BLaER1 treated with 17β-estradiol and CSF1 and Interleukin-3, amounts not matched to agents 10 nM and 100 nM (cell line): ENCODE measurements around the gene RNF213.
"Not testable (repeated sequence)": the region's sequence is repeated elsewhere in the genome, so short reads cannot be mapped to it uniquely, and the experiment has no call there.

Experiments used
- H3K27ac ChIP-seq, 11 experiments: shearing (Covaris generic); formaldehyde crosslinking; 2 replicates each; pipeline ENCODE4 v1.8.1; 2022
- H3K27me3 ChIP-seq, 11 experiments: shearing (Covaris generic); formaldehyde crosslinking; 2 replicates each; pipeline ENCODE4 v1.8.1; 2022
- H3K36me3 ChIP-seq, 11 experiments: shearing (Covaris generic); formaldehyde crosslinking; 2 replicates each; pipeline ENCODE4 v1.8.1; 2022
- H3K4me1 ChIP-seq, 10 experiments: shearing (Covaris generic); formaldehyde crosslinking; 2 replicates each; pipeline ENCODE4 v1.8.1; 2022
- H3K4me2 ChIP-seq, 11 experiments: shearing (Covaris generic); formaldehyde crosslinking; 2 replicates each; pipeline ENCODE4 v1.8.1; 2022
- H3K4me3 ChIP-seq, 10 experiments: shearing (Covaris generic); formaldehyde crosslinking; 2 replicates each; pipeline ENCODE4 v1.8.1; 2022
- H3K9ac ChIP-seq, 11 experiments: shearing (Covaris generic); formaldehyde crosslinking; 2 replicates each; pipeline ENCODE4 v1.8.1; 2022
- H3K9me3 ChIP-seq, 11 experiments: shearing (Covaris generic); formaldehyde crosslinking; replicated peaks in 1 of 11; 2 replicates each; pipeline ENCODE4 v1.8.1; 2022
- H4K20me1 ChIP-seq, 11 experiments: shearing (Covaris generic); formaldehyde crosslinking; 2 replicates each; pipeline ENCODE4 v1.8.1; 2022
- Cebpa-rat ChIP-seq, 11 experiments: shearing (Covaris generic); IDR thresholded peaks; 2 replicates each; pipeline ENCODE4 v1.8.1; 2022

The RNF213 gene

DNA sequence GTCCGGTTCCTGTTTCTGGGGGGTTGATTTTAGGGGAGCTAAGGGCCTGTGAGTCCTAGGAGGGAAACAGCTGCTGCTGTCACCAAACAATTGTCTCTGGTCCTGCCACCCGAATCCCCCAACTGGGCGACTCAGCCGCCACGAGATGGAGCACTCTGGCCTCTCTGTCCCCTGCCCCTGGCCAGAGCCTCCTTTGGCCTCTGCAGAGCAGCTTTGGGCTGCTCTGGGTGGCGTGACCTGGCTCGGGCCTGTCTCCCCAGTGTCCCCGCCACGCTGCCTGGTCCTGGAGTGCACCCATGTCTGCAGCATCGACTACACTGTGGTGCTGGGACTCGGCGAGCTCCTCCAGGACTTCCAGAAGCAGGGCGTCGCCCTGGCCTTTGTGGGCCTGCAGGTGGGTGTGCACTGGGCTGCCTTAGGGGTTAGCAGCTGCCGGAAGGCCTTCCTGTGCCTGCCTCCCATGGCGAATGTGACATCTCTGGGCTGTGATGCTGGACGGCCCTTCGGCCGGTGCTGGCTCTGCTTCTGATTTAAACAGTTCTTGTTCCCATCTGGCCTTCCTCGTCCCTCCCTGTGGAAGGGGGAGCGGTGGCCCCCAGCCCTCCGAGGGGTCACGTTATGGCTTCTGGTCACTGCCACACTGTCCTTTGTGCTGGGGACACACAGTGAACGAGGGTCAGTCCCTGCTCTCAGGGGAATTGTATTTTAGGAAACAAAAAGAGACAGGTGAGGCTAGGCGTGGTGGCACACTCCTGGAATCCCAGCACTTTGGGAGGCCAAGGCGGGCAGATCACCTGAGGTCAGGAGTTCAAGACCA is 11.6 kb upstream of the RNF213 start:
- peaks cover 0 to 67% (median 0%) of the 10 kb centered on the region in 11 experiments; a peak in 6 of 22 replicates for H3K36me3 ChIP-seq
- no peak overlapping the region for H3K4me2 ChIP-seq
- H3K4me1 ChIP-seq: peaks cover 17 to 26% (median 21%) of the 10 kb centered on the region in 10 experiments
- TF ChIP-seq Cebpa-rat (IDR thresholded peaks at IDR 0.05): no peak
- no peak overlapping the region for H3K27ac ChIP-seq
- no peaks in the 10 kb centered on the region for H3K27me3 ChIP-seq
- no peaks in the 10 kb centered on the region; a peak in 1 of 22 replicates for H4K20me1 ChIP-seq
- no peak overlapping the region for H3K4me3 ChIP-seq
- no peaks in the 10 kb centered on the region for H3K9me3 ChIP-seq
- H3K9ac ChIP-seq: no peak overlapping the region

DNA sequence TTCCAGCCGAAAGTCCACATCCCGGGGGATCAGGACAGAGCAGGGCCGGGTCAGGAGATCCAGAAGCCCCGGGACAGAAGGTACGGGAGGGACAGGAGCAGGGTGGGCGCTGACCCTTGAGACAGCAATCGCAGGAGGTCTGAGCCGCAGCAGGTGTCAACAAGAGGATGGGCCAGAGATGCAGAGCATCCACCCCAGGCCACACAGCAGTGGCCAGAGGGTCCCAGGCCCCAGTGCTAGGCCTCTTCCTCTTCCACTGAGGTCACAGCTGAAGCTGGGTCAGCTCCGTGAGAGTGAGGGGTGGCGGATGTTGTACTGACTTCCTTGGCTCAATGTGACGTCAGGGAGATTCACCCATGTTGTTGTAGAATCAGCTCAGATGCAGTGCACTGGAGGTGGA is 8.7 kb upstream of the RNF213 start:
- H3K4me1 ChIP-seq: peaks cover 21 to 46% (median 33%) of the 10 kb centered on the region in 10 experiments
- H3K9me3 ChIP-seq: no peaks in the 10 kb centered on the region
- H4K20me1 ChIP-seq: no peaks in the 10 kb centered on the region; a peak in 1 of 22 replicates
- no peak overlapping the region for H3K27ac ChIP-seq
- 0 out of 22 replicates have a peak overlapping the region, but pooled peaks of 1 of the 11 experiments have one; percentile 88 for H3K4me2 ChIP-seq
- H3K36me3 ChIP-seq: peaks cover 0 to 42% (median 0%) of the 10 kb centered on the region in 11 experiments; a peak in 4 of 22 replicates
- no peak overlapping the region for H3K4me3 ChIP-seq
- H3K9ac ChIP-seq: no peak overlapping the region; a peak in 1 of 22 replicates
- H3K27me3 ChIP-seq: no peaks in the 10 kb centered on the region
- TF ChIP-seq Cebpa-rat (IDR thresholded peaks at IDR 0.05): no peak

GRCh38 chr17:80252871-80253270 is 7.8 kb upstream of the RNF213 start:
- no peak for TF ChIP-seq Cebpa-rat (IDR thresholded peaks at IDR 0.05)
- H3K36me3 ChIP-seq: peaks cover 0 to 35% (median 0%) of the 10 kb centered on the region in 11 experiments; a peak in 4 of 22 replicates

DNA sequence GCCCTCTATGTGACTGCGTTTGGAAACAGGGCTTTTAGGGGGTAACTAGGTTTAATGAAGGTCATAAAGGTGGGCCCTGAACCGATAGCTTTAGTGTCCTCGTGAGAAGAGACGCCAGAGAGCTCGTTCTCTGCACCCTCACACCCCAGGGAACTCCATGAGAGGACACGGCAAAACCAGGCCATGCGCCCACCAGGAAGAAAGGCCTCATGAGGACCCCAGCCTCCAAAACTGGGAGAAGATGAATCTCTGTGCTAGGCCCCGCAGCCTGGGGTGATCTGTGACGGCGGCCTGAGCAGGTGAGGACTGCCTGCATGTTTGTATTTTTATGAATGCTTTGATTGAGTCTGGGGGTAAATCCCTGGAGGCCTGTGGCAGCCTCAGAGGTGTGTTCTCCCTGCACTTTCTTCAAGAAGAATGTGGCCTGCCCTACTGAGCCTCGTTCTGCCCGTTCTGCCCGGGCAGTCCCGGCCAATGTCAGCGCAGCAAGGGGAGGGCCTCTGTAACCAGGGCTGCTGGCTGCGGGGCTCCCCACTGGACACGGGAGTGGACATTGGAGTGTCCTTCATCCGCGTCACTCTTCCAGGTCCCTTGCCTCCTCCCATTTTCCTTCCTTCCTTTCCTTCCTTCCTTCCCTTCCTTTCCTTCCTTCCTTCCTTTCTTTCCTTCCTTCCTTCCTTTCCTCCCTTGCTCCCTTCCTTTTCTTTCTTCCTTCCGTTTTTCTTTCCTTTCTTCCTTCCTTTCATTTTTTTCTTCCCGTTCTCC is 6.8 kb upstream of the RNF213 start:
- Histone ChIP-seq H3K27ac (peak overlapping the region; percentile 48 to 86 (median 78); a peak in 21 of 22 replicates), H3K36me3 (peaks cover 0 to 26% (median 0%) of the 10 kb centered on the region in 11 experiments; a peak in 4 of 22 replicates), H3K4me3 (no peak overlapping the region), H3K4me1 (peaks cover 37 to 61% (median 48%) of the 10 kb centered on the region in 10 experiments), H3K9ac (peak overlapping the region in 9 of 11 experiments; percentile 33 to 74 (median 65); a peak in 14 of 22 replicates), H3K9me3 (no peaks in the 10 kb centered on the region), H3K27me3 (no peaks in the 10 kb centered on the region), H3K4me2 (peak overlapping the region; percentile 52 to 88 (median 78)), H4K20me1 (no peaks in the 10 kb centered on the region)
- TF ChIP-seq Cebpa-rat (IDR thresholded peaks at IDR 0.05): no peak

More at GRCh38 chr17:80252871-80253270, 7.8 kb upstream of the RNF213 start:
- Histone ChIP-seq H3K4me2 (peak overlapping the region in 4 of 11 experiments; percentile 19 to 88 (median 80); a peak in 5 of 22 replicates), H3K9me3 (no peaks in the 10 kb centered on the region), H4K20me1 (no peaks in the 10 kb centered on the region), H3K4me1 (peaks cover 28 to 51% (median 39%) of the 10 kb centered on the region in 10 experiments), H3K27me3 (no peaks in the 10 kb centered on the region), H3K9ac (no peak overlapping the region; a peak in 2 of 22 replicates), H3K27ac (no peak overlapping the region), H3K4me3 (no peak overlapping the region)

- Histone ChIP-seq H3K36me3 (peaks cover 0 to 18% (median 0%) of the 10 kb centered on the region in 11 experiments; a peak in 3 of 22 replicates), H3K27ac (peak overlapping the region; percentile 48 to 86 (median 78); a peak in 21 of 22 replicates), H3K4me2 (peak overlapping the region; percentile 52 to 88 (median 78)), H3K9me3 (no peaks in the 10 kb centered on the region), H4K20me1 (no peaks in the 10 kb centered on the region), H3K9ac (peak overlapping the region; percentile 24 to 76 (median 65); a peak in 20 of 22 replicates), H3K4me1 (peaks cover 45 to 69% (median 56%) of the 10 kb centered on the region in 10 experiments), H3K4me3 (peak overlapping the region in 3 of 10 experiments; percentile 2 to 20 (median 4); a peak in 2 of 20 replicates), H3K27me3 (no peaks in the 10 kb centered on the region)
- no peak for TF ChIP-seq Cebpa-rat (IDR thresholded peaks at IDR 0.05)
Observed at GRCh38 chr17:80254396-80255251, 6.0 kb upstream of the RNF213 start.

GRCh38 chr17:80256034-80256350 is 4.7 kb upstream of the RNF213 start:
- Histone ChIP-seq H3K4me3 (no peak overlapping the region), H3K27ac (peak overlapping the region in 6 of 11 experiments; percentile 78 to 86 (median 83); a peak in 7 of 22 replicates), H3K36me3 (peaks cover 0 to 10% (median 0%) of the 10 kb centered on the region in 11 experiments; a peak in 2 of 22 replicates), H4K20me1 (no peaks in the 10 kb centered on the region), H3K27me3 (no peaks in the 10 kb centered on the region), H3K4me2 (peak overlapping the region in 4 of 11 experiments; percentile 78 to 88 (median 80); a peak in 7 of 22 replicates), H3K4me1 (peaks cover 51 to 74% (median 62%) of the 10 kb centered on the region in 10 experiments), H3K9ac (peak overlapping the region in 1 of 11 experiments; percentile 70; a peak in 1 of 22 replicates), H3K9me3 (no peaks in the 10 kb centered on the region)
- no peak for TF ChIP-seq Cebpa-rat (IDR thresholded peaks at IDR 0.05)

- H3K27me3 ChIP-seq: no peaks in the 10 kb centered on the region
- H3K4me3 ChIP-seq: no peak overlapping the region
- H3K4me1 ChIP-seq: peaks cover 65 to 83% (median 73%) of the 10 kb centered on the region in 10 experiments
- TF ChIP-seq Cebpa-rat (IDR thresholded peaks at IDR 0.05): no peak
- H3K36me3 ChIP-seq: peaks cover 0 to under 1% (median 0%) of the 10 kb centered on the region in 11 experiments; a peak in 1 of 22 replicates
- H3K9ac ChIP-seq: peak overlapping the region in 5 of 11 experiments; percentile 1 to 37 (median 27); a peak in 7 of 22 replicates
- peaks cover 0 to 9% (median 0%) of the 10 kb centered on the region in 11 experiments; a peak in 7 of 22 replicates for H4K20me1 ChIP-seq
- H3K4me2 ChIP-seq: peak overlapping the region; percentile 38 to 99 (median 94); a peak in 21 of 22 replicates
- H3K27ac ChIP-seq: peak overlapping the region in 5 of 11 experiments; percentile 35 to 93 (median 56); a peak in 13 of 22 replicates
- no peaks in the 10 kb centered on the region for H3K9me3 ChIP-seq
Observed at GRCh38 chr17:80257716-80258213, 2.9 kb upstream of the RNF213 start.

GRCh38 chr17:80258296-80258695 is 2.4 kb upstream of the RNF213 start:
- Histone ChIP-seq H3K9ac (peak overlapping the region in 2 of 11 experiments; percentile 32 to 48; a peak in 2 of 22 replicates), H3K4me1 (peaks cover 70 to 83% (median 76%) of the 10 kb centered on the region in 10 experiments), H3K27ac (peak overlapping the region in 4 of 11 experiments; percentile 16 to 94 (median 92); a peak in 6 of 22 replicates), H3K4me2 (peak overlapping the region; percentile 22 to 99 (median 94); a peak in 21 of 22 replicates), H4K20me1 (peaks cover 0 to 15% (median 0%) of the 10 kb centered on the region in 11 experiments; a peak in 7 of 22 replicates)
- H3K4me3 ChIP-seq, H3K36me3 ChIP-seq, H3K27me3 ChIP-seq, H3K9me3 ChIP-seq: not testable (repeated sequence)
